K562 (cell line): ENCODE results near the gene TMCC1. TPM values are rescaled to one million over a fixed set of nuclear protein-coding genes. Genes with fewer than 3 reads are reported as not detected.

Experiments used
- REST ChIP-seq, 2 experiments: fragments of 450-650 bp; formaldehyde crosslinking in 1 of 2; IDR thresholded peaks; 2 replicates each; pipeline versions ENCODE4 v1.4.0 to v1.6.1; 2014 to 2020; ENCODE audit warnings: mild to moderate bottlenecking in 2 of 2, borderline replicate concordance in 1 of 2, low read depth in 1 of 2
- polyA plus RNA-seq, 8 experiments: library from polyadenylated mRNA; depleted of rRNA in 4 of 8; stranded (reverse) in 5 of 8; unstranded in 3 of 8; fragments of >200 nt; fragmentation: Nextera tagmentation in 2 of 8; fragmentation: Illumina TruSeq in 1 of 8; extraction: Ambion mirVana in 2 of 8; extraction: Trizol in 1 of 8; gene quantifications; 2 replicates each; pipeline versions ENCODE4 v1.2.1 to v1.2.3, GENCODE V29; 2011 to 2014; ENCODE audit warnings: inconsistent platforms in 1 of 8, missing spikeins in 1 of 8
- total RNA-seq, 7 experiments: library from RNA; depleted of rRNA in 6 of 7; stranded (reverse); fragments of >200 nt in 6 of 7; fragmentation: Illumina TruSeq in 2 of 7; extraction: Trizol in 2 of 7; gene quantifications; 2 replicates each; pipeline versions ENCODE4 v1.2.1 to v1.2.3, GENCODE V29; 2011 to 2021; ENCODE audit warnings: low replicate concordance in 1 of 7

The TMCC1 gene
- total and polyA plus RNA-seq, 9 of the 15 experiments (the other 6 are each of a cell fraction or from before 2014, with no cell fraction given): 0.89 to 8.7 (median 4.0) TPM

GRCh38 chr3:129824926-129825541 lies 68.5 kb downstream of the TMCC1 start (continued):
- TF ChIP-seq REST (IDR thresholded peaks at IDR 0.05; ENCODE audit: borderline replicate concordance) (peak; percentile 81; the same call in 1 of the 2 replicates), REST (CRISPR knock-in tag; IDR thresholded peaks at IDR 0.05; ENCODE audit: low read depth) (no peak)
